ENCODE results near the gene CES4A. TPM values are rescaled to one million over a fixed set of nuclear protein-coding genes. Genes with fewer than 3 reads are reported as not detected.

The CES4A gene
- total and polyA plus RNA-seq, 2 of the 13 experiments (the other 11 are each of a cell fraction or from before 2014, with no cell fraction given) = 0.09 to 0.17 TPM

- no peak for FAIRE-seq
- 94% methylated on average over 4 of the region's 4 CpGs for WGBS (ENCODE audit: low lambda C conversion rate)
- in situ Hi-C loops (cut with HindIII; ENCODE audit: extremely low pct_ligation_motif_present, low pct_unique_long_range_greater_than_20kb) = no loop called here
- no peaks in the 10 kb centered on the region for H3K36me3 ChIP-seq (replicated peaks in 1 of 2; ENCODE audit: control insufficient read depth in 1 of 2, insufficient read depth in 2 of 2, low read length in 2 of 2)
- H3K9ac ChIP-seq (ENCODE audit: insufficient read depth, low read depth, low read length) = no peak overlapping the region
- no peak for ATAC-seq
- no peaks in the 10 kb centered on the region; the same call in 1 of the 2 replicates for H4K20me1 ChIP-seq (ENCODE audit: insufficient read depth, low read length)
- no peaks in the 10 kb centered on the region for H3K9me3 ChIP-seq (ENCODE audit: low read length)
- H3K4me2 ChIP-seq (ENCODE audit: low read depth, low read length) = no peak overlapping the region
- H2AFZ ChIP-seq (ENCODE audit: low read length) = no peak overlapping the region
- H3K27me3 ChIP-seq (ENCODE audit: control insufficient read depth in 1 of 2, insufficient read depth in 2 of 2, low read length in 2 of 2) = no peaks in the 10 kb centered on the region; a peak in 1 of 5 replicates
- H3K4me1 ChIP-seq (ENCODE audit: insufficient read depth, low read length) = peaks cover 78% of the 10 kb centered on the region
- POLR2A ChIA-PET = interaction anchor here (1.2 to 1.8 kb wide), 3 partner anchors 9 to 87 kb away, joined by 3 to 4 read pairs (median 3); no protein-coding TSS in a partner anchor
- H3K4me3 ChIP-seq (replicated peaks in 1 of 3; ENCODE audit: insufficient read depth in 1 of 3, low read depth in 2 of 3, low read length in 3 of 3) = no peak overlapping the region
- H3K27ac ChIP-seq (ENCODE audit: extremely low read length, insufficient read depth, low read length) = no peak overlapping the region
- no TSS peak for BruUV-seq (replicated peaks)
- DNase-seq (ENCODE audit: low spot score) = no peak
- intact Hi-C loops (cut with micrococcal nuclease; ENCODE audit: unreplicated experiment) = loop anchor here (10.0 kb wide), 1 partner anchor 1058 kb away; the partner anchor contains the start of gene NFATC3
- CTCF ChIA-PET (ENCODE audit: low intra/inter-chr PET ratio, low total read pairs) = no interaction called here
- peaks cover 29% of the 10 kb centered on the region for H3K79me2 ChIP-seq (ENCODE audit: insufficient read depth, low read length)
- TF ChIP-seq XBP1 (CRISPR knock-in tag; IDR thresholded peaks at IDR 0.05) = no peak
- TF ChIP-seq ZNF550 (CRISPR knock-in tag; IDR thresholded peaks at IDR 0.05; ENCODE audit: borderline replicate concordance) = no peak
- TF ChIP-seq ZNF256 (CRISPR knock-in tag; conservative IDR thresholded peaks at IDR 0.05) = no peak
- no peak for TF ChIP-seq POGZ (CRISPR knock-in tag; IDR thresholded peaks at IDR 0.05)
- no peak for TF ChIP-seq ZNF629 (CRISPR knock-in tag; conservative IDR thresholded peaks at IDR 0.05)
- TF ChIP-seq, protein P1, sequence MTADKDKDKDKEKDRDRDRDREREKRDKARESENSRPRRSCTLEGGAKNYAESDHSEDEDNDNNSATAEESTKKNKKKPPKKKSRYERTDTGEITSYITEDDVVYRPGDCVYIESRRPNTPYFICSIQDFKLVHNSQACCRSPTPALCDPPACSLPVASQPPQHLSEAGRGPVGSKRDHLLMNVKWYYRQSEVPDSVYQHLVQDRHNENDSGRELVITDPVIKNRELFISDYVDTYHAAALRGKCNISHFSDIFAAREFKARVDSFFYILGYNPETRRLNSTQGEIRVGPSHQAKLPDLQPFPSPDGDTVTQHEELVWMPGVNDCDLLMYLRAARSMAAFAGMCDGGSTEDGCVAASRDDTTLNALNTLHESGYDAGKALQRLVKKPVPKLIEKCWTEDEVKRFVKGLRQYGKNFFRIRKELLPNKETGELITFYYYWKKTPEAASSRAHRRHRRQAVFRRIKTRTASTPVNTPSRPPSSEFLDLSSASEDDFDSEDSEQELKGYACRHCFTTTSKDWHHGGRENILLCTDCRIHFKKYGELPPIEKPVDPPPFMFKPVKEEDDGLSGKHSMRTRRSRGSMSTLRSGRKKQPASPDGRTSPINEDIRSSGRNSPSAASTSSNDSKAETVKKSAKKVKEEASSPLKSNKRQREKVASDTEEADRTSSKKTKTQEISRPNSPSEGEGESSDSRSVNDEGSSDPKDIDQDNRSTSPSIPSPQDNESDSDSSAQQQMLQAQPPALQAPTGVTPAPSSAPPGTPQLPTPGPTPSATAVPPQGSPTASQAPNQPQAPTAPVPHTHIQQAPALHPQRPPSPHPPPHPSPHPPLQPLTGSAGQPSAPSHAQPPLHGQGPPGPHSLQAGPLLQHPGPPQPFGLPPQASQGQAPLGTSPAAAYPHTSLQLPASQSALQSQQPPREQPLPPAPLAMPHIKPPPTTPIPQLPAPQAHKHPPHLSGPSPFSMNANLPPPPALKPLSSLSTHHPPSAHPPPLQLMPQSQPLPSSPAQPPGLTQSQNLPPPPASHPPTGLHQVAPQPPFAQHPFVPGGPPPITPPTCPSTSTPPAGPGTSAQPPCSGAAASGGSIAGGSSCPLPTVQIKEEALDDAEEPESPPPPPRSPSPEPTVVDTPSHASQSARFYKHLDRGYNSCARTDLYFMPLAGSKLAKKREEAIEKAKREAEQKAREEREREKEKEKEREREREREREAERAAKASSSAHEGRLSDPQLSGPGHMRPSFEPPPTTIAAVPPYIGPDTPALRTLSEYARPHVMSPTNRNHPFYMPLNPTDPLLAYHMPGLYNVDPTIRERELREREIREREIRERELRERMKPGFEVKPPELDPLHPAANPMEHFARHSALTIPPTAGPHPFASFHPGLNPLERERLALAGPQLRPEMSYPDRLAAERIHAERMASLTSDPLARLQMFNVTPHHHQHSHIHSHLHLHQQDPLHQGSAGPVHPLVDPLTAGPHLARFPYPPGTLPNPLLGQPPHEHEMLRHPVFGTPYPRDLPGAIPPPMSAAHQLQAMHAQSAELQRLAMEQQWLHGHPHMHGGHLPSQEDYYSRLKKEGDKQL (CRISPR knock-in tag; IDR thresholded peaks at IDR 0.05; ENCODE audit: low read depth) = no peak
- no peak for TF ChIP-seq ZNF34 (CRISPR knock-in tag; IDR thresholded peaks at IDR 0.05; ENCODE audit: borderline replicate concordance)
- no peak for TF ChIP-seq ZNF770 (CRISPR knock-in tag; IDR thresholded peaks at IDR 0.05)
- TF ChIP-seq ZNF562 (CRISPR knock-in tag; IDR thresholded peaks at IDR 0.05; ENCODE audit: borderline replicate concordance) = no peak
- TF ChIP-seq GATAD1 (CRISPR knock-in tag; IDR thresholded peaks at IDR 0.05) = no peak
- TF ChIP-seq ZBTB39 (CRISPR knock-in tag; IDR thresholded peaks at IDR 0.05) = no peak
- TF ChIP-seq NCOA2 (CRISPR knock-in tag; IDR thresholded peaks at IDR 0.05) = no peak
- no peak for TF ChIP-seq ZNF451 (CRISPR knock-in tag; IDR thresholded peaks at IDR 0.05)
- no peak for TF ChIP-seq THAP11 (CRISPR knock-in tag; IDR thresholded peaks at IDR 0.05)
- TF ChIP-seq PCBP1 (IDR thresholded peaks at IDR 0.05; ENCODE audit: borderline replicate concordance, low read depth, low read length) = no peak
- no peak for TF ChIP-seq NR2C2 (CRISPR knock-in tag; IDR thresholded peaks at IDR 0.05; ENCODE audit: borderline replicate concordance)
- no peak for TF ChIP-seq ZNF598 (CRISPR knock-in tag; IDR thresholded peaks at IDR 0.05; ENCODE audit: borderline replicate concordance)
These were observed 38.2 kb downstream of the CES4A start for GRCh38 chr16:67026570-67026969.
